ENCODE results near the gene ADAMTS16.

Gene ADAMTS16

DNA sequence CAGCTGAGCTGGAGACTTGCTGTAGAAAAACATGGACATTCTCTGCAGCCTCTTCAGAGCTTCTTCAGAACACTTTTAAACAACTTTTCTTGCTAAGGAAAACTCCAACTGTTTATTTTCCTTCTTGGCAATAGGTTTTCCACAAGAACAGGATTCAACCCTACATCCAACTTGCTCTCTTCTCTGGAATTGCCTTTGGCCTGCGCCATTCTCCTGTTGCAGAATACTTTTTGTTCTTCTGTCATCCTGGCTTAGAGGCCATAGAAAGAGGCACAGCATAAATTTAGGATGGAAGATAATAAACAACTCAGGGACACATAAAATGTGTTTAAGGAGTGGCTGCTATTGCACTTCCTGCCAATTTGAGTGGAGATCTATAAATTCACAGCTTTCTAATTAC, 227.6 kb downstream of the ADAMTS16 start:
- in situ Hi-C loops (cut with HindIII; ENCODE audit: low sequenced_read_pairs): no loop called here

DNA sequence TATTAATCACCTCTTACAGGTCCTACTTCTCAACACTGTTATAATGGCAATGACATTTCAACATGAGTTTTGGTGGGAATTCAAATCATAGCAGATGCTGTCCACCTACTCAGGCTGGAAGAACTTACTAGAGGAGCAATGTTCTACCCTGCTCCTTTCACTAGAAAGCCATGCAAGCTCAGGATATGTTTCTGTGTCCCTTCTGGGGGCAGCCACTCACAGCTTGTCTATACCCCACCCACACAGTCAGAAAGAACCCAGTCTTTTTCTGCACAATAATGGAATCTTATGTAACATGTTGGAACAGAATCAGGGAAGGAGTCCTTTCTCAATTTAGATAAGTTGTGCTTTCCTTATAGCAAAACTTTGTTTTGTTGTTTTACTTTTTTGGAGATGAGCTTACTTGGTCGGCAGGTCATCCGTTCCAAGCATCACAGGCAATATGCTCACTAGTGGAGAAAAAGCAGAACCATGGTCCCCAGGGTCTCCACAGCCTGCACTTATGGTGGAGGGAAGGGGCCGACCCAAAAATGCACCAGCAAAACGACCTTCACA, 229.0 kb downstream of the ADAMTS16 start:
- in situ Hi-C loops (cut with HindIII; ENCODE audit: low sequenced_read_pairs): no loop called here

All from DLD1 (cell line).